ENCODE data around the gene PHAX.
"Not testable (repeated sequence)": the region's sequence is repeated elsewhere in the genome, so short reads cannot be mapped to it uniquely, and the experiment has no call there.

- TF ChIP-seq EP300, POLR2A, POLR2AphosphoS5, CTCF (IDR thresholded peaks at IDR 0.05): not testable (repeated sequence)
Measured at GRCh38 chr5:126617603-126618002, 16.9 kb downstream of the PHAX start.
